GM12865 (cell line): Measurements from ENCODE around the gene IKBIP.

Experiments used
- DNase-seq: peaks from one replicate; pipeline ENCODE4 v3.0.0; 2010; ENCODE audit warnings: low read depth
- H3K4me3 ChIP-seq: 2 replicates; pipeline ENCODE4 v1.5.1; 2011; ENCODE audit warnings: mild to moderate bottlenecking, low read depth, low read length, control low read depth
- CTCF ChIP-seq: IDR thresholded peaks from 2 replicates; pipeline ENCODE4 v1.5.1; 2011; ENCODE audit warnings: low read length, control low read depth, low read depth, inconsistent platforms; ENCODE audit not compliant: insufficient read depth; ENCODE audit errors: missing control alignments

The IKBIP gene

GRCh38 chr12:98637068-98637467 is 7.5 kb downstream of the IKBIP start:
- DNase-seq = no peak
- no peak overlapping the region for H3K4me3 ChIP-seq
- no peak for TF ChIP-seq CTCF

GRCh38 chr12:98635657-98636323 is 8.8 kb downstream of the IKBIP start:
- H3K4me3 ChIP-seq = no peak overlapping the region
- DNase-seq = peak; percentile 56
- TF ChIP-seq CTCF = no peak

- DNase-seq = no peak
- TF ChIP-seq CTCF = no peak
These were observed 25.6 kb downstream of the IKBIP start for GRCh38 chr12:98618952-98619351.

GRCh38 chr12:98612696-98613334 is 31.8 kb downstream of the IKBIP start:
- no peak for TF ChIP-seq CTCF
- peak; percentile 45 for DNase-seq
- H3K4me3 ChIP-seq = no peak overlapping the region

More at GRCh38 chr12:98618952-98619351, 25.6 kb downstream of the IKBIP start:
- H3K4me3 ChIP-seq = no peak overlapping the region

GRCh38 chr12:98610596-98610995 is 34.0 kb downstream of the IKBIP start:
- DNase-seq = no peak
- no peak overlapping the region for H3K4me3 ChIP-seq
- no peak for TF ChIP-seq CTCF

- DNase-seq = no peak
- no peak overlapping the region for H3K4me3 ChIP-seq
- no peak for TF ChIP-seq CTCF
These were observed 38.1 kb downstream of the IKBIP start for GRCh38 chr12:98606359-98606988.
